GM12872 (cell line): ENCODE measurements around the gene MAP6D1.

Experiments used
- TF ChIP-seq, protein P1 (sequence below): IDR thresholded peaks from 3 replicates; pipeline ENCODE4 v1.5.1; 2011; ENCODE audit warnings: low read depth, mild to moderate bottlenecking, low read length, moderate library complexity; ENCODE audit not compliant: insufficient read depth

Gene MAP6D1

GRCh38 chr3:183823963-183824362 is 1.4 kb downstream of the MAP6D1 start:
- TF ChIP-seq, protein P1, sequence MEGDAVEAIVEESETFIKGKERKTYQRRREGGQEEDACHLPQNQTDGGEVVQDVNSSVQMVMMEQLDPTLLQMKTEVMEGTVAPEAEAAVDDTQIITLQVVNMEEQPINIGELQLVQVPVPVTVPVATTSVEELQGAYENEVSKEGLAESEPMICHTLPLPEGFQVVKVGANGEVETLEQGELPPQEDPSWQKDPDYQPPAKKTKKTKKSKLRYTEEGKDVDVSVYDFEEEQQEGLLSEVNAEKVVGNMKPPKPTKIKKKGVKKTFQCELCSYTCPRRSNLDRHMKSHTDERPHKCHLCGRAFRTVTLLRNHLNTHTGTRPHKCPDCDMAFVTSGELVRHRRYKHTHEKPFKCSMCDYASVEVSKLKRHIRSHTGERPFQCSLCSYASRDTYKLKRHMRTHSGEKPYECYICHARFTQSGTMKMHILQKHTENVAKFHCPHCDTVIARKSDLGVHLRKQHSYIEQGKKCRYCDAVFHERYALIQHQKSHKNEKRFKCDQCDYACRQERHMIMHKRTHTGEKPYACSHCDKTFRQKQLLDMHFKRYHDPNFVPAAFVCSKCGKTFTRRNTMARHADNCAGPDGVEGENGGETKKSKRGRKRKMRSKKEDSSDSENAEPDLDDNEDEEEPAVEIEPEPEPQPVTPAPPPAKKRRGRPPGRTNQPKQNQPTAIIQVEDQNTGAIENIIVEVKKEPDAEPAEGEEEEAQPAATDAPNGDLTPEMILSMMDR: no peak

GRCh38 chr3:183822631-183823030 is 2.7 kb downstream of the MAP6D1 start:
- TF ChIP-seq, protein P1: no peak

DNA sequence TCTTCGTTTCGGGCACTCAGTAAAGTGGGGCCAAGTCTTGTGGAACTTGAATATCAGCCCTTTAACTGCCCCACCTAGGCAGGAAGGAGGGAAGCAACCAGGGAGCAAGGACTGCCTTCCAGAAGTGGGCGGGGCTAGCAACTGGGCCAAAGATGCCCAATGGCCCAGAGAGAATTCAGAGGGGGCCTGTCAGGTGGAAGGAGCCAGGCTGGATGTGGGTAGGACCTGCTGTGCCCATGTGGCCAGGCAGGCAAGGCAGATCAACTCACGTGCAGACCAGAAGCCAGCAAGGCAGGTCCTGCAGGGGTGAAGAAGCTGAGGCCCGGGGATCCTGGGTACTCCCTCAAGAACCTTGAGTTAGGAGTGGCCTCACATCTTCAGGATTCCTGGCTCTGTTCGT is 5.5 kb downstream of the MAP6D1 start:
- TF ChIP-seq, protein P1: no peak

DNA sequence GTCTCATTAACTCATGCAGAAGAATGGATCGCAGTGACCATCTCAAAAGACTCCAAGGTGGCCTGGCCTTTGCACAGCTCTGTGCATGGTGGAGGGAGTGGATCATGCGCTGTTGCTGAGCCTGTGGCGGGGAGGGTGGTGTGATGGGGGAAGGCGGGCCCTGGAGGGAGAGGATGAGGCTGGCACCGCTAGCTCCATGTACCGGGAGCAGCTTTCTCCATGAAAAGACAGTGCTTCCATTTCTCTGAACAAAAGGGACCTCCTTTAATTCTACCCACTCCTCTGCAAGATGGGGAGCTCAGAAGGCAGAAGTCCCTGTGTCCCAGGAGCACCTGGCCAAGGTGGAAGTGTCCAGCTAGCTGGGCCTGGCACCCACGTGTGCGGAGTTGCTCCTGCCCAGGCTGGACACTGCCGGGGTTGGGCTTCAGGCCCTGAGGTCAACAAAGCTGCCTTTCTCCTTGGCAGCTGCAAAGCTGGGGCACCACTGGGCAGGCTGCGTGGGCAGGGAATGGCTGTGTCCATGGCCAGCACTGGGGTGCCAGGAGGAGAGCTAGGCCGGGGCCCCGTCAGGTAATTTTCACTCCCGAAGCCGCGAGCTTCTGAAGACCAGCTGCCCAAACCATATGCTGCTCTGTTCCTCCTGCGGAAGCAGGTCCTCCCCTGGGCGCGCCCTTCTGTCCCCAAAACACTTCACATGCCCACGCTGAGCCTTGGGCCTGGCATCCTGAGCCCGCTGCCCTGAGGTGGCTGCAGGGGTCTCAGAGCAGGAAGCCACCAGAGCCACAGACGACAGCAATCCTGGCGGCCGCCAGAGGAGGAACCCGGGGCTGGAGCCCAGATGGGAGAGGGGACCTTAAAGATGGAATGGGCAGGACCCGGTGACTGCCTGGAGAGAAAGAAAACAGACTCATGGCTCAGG is 6.4 kb downstream of the MAP6D1 start:
- TF ChIP-seq, protein P1: no peak

GRCh38 chr3:183818041-183818620 is 7.2 kb downstream of the MAP6D1 start:
- TF ChIP-seq, protein P1: no peak

- TF ChIP-seq, protein P1: no peak
Observed at GRCh38 chr3:183817639-183818038, 7.7 kb downstream of the MAP6D1 start.

DNA sequence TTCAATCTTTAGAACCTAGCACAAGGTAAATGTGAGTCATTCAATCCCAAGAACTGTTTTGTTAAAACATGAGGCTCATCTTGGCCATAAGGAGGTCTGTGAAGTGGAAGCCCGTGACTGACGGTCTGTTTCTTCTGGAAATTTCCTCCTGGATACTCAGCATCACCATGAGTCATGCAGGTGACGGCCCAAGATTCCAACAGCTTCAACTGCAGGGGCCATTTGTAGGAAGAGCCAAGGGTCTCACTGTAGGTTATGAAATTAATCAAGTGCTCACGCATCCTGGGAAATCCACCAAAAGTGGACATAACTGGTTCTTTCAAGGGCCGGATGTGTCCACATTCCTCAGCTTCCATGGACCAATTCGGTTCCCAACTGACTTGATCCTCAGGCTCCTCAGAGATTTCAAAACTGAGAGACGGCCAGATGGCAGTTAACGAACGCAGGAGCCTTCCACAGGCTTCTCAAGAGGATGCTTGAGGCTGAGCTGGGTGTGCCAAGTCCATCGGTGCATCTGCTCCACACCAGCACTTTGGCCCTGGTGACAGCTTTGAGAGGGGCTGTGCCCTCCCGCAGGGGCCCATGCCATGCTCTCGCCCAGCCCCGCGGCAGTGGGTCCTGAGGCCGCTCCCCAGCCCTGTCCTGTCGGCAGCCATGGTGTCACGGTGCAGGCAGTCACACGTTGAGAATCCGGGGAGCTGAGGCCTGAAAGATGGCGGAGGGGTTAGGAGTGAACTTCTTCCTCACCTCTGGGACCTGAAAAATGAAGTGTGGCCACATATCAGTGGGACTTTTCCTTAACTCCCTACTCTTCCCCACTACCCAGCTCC is 8.5 kb downstream of the MAP6D1 start:
- TF ChIP-seq, protein P1: no peak
